ENCODE results near the gene PNCK.

DNA sequence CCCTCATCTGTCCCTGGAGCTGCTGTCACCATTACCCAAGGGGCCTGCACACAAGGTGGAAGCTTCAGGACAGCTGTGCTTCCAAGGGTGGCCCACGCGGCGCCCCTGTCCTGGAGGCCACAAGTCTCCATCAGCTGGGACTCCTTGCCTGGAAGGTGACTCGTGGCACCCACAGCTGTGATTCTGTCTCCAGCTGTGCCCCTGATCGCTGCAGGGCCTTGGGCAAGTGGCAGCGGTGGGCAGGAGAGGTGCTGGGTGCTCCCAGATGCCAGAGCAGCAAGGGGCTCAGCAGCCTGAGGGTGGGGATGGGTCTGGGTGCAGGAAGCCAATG, 35.6 kb downstream of the PNCK start:
- TF ChIP-seq, protein P1, sequence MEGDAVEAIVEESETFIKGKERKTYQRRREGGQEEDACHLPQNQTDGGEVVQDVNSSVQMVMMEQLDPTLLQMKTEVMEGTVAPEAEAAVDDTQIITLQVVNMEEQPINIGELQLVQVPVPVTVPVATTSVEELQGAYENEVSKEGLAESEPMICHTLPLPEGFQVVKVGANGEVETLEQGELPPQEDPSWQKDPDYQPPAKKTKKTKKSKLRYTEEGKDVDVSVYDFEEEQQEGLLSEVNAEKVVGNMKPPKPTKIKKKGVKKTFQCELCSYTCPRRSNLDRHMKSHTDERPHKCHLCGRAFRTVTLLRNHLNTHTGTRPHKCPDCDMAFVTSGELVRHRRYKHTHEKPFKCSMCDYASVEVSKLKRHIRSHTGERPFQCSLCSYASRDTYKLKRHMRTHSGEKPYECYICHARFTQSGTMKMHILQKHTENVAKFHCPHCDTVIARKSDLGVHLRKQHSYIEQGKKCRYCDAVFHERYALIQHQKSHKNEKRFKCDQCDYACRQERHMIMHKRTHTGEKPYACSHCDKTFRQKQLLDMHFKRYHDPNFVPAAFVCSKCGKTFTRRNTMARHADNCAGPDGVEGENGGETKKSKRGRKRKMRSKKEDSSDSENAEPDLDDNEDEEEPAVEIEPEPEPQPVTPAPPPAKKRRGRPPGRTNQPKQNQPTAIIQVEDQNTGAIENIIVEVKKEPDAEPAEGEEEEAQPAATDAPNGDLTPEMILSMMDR (IDR thresholded peaks at IDR 0.05; ENCODE audit: insufficient read depth, low read depth, low read length), result no peak
- no peak for TF ChIP-seq EZH2 (IDR thresholded peaks at IDR 0.05; ENCODE audit: insufficient read depth, low read length)
